OCI-LY7 (cell line): Measurements from ENCODE around the gene RAB32. TPM values are rescaled to one million over a fixed set of nuclear protein-coding genes. Genes with fewer than 3 reads are reported as not detected.

Experiments used
- BruUV-seq: library from RNA; stranded (reverse); fragments of 400-500 nt; replicated peaks from 2 replicates; lab custom pipeline; 2021; lab: Mats Ljungman, UMichigan
- CTCF ChIA-PET: fragments of 300-600 bp; sonication (Branson Sonifier 250); formaldehyde crosslinking; loops from one replicate; lab custom pipeline; 2022; ENCODE audit warnings: antibody characterized with exemption; ENCODE audit not compliant: unreplicated experiment; lab: Charles Lee
- POLR2A ChIA-PET: fragments of 300-600 bp; sonication (Branson Sonifier 250); formaldehyde crosslinking; loops from one replicate; lab custom pipeline; 2022; ENCODE audit warnings: antibody characterized with exemption; lab: Charles Lee
- DNase-seq: peaks from one replicate; pipeline ENCODE4 v3.0.0-alpha.2; 2015; ENCODE audit warnings: low spot score
- H2AFZ ChIP-seq: fragments of 200-600 bp; sonication (generic), shearing (Covaris generic); 2 replicates; pipeline ENCODE4 v1.6.1; 2014; ENCODE audit warnings: mild to moderate bottlenecking, antibody characterized with exemption, low read length, moderate library complexity
- H3K27ac ChIP-seq: fragments of 200-600 bp; sonication (generic); 2 replicates; pipeline ENCODE4 v1.5.1; 2014; ENCODE audit warnings: mixed run types, low read depth, mild to moderate bottlenecking, moderate library complexity, low read length, inconsistent platforms; ENCODE audit not compliant: poor library complexity, severe bottlenecking
- H3K36me3 ChIP-seq: fragments of 200-600 bp; sonication (generic); 2 replicates; pipeline ENCODE4 v1.6.1; 2014; ENCODE audit warnings: mild to moderate bottlenecking, antibody characterized with exemption, low read length, moderate library complexity, mixed read lengths; ENCODE audit not compliant: insufficient read depth
- H3K4me1 ChIP-seq: fragments of 200-600 bp; sonication (generic); 2 replicates; pipeline ENCODE4 v1.5.1; 2014; ENCODE audit warnings: mild to moderate bottlenecking, low read length; ENCODE audit not compliant: insufficient read depth, poor library complexity, severe bottlenecking
- H3K4me2 ChIP-seq: fragments of 200-600 bp; sonication (generic); 2 replicates; pipeline ENCODE4 v1.6.1; 2014; ENCODE audit warnings: mild to moderate bottlenecking, low read length
- H3K4me3 ChIP-seq: fragments of 200-600 bp; sonication (generic); 2 replicates; pipeline ENCODE4 v1.5.1; 2014; ENCODE audit warnings: mild to moderate bottlenecking, low read depth, low read length; ENCODE audit not compliant: poor library complexity, severe bottlenecking
- H3K79me2 ChIP-seq: fragments of 200-600 bp; sonication (generic); 2 replicates; pipeline ENCODE4 v1.6.1; 2016; ENCODE audit warnings: low read depth, mild to moderate bottlenecking, low read length, moderate library complexity, mixed read lengths; ENCODE audit not compliant: insufficient read depth
- H3K9me2 ChIP-seq: fragments of 200-600 bp; sonication (generic); 2 replicates; pipeline ENCODE4 v1.6.1; 2016; ENCODE audit warnings: mild to moderate bottlenecking, low read length, mixed read lengths; ENCODE audit not compliant: insufficient read depth
- H3K9me3 ChIP-seq: fragments of 200-600 bp; sonication (generic); 2 replicates; pipeline ENCODE4 v1.6.1; 2014; ENCODE audit warnings: mild to moderate bottlenecking, mixed run types, low read length, mixed read lengths
- H4K20me1 ChIP-seq: fragments of 200-600 bp; sonication (generic); 2 replicates; pipeline ENCODE4 v1.6.1; 2014; ENCODE audit warnings: mild to moderate bottlenecking, antibody characterized with exemption, low read length, moderate library complexity, mixed read lengths; ENCODE audit not compliant: insufficient read depth
- EZH2phosphoT487 ChIP-seq: fragments of 200-600 bp; sonication (generic); IDR thresholded peaks from 2 replicates; pipeline ENCODE4 v1.6.1; 2018; ENCODE audit warnings: low read depth, borderline replicate concordance, mild to moderate bottlenecking, mixed run types, antibody characterized with exemption, low read length, moderate library complexity, mixed read lengths
- intact Hi-C: fragments of 100-400 bp; cut with micrococcal nuclease; formaldehyde crosslinking; loops from one replicate; pipeline ENCODE4 v1.10.0; 2022; ENCODE audit not compliant: unreplicated experiment
- total RNA-seq, 2 experiments: library from RNA; depleted of rRNA in 1 of 2; stranded (reverse); fragments of >200 nt in 1 of 2; shearing (Covaris generic) in 1 of 2; gene quantifications; 2 replicates each; pipeline ENCODE4 v1.2.3, GENCODE V29; 2014 to 2022
- TF ChIP-seq, protein P1 (sequence below): fragments of 200-600 bp; sonication (generic); conservative IDR thresholded peaks from 2 replicates; pipeline ENCODE4 v1.5.1; 2014; ENCODE audit warnings: mild to moderate bottlenecking, antibody characterized with exemption, low read length, moderate library complexity, mixed read lengths

RAB32 gene
- total RNA-seq, 2 experiments from 2014 or later = not detected

DNA sequence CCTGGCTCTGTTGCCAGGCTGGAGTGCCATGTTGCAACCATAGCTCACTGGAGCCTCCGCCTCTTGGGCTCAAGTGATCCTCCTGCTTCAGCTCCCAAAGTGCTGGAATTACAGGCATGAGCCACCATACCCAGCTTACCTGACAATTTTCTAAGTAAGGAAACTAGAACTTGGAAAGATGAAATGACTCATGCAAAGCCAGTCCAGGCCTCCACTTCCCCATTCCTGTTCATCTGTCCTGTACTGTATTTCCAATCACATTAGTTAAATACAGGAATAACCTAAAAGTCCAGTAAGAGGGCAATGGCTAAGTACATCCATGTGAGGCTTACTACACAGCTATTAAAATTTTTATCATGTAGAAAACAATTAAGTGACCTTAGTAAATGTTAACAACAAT lies 46.9 kb downstream of the RAB32 start:
- TF ChIP-seq, protein P1, sequence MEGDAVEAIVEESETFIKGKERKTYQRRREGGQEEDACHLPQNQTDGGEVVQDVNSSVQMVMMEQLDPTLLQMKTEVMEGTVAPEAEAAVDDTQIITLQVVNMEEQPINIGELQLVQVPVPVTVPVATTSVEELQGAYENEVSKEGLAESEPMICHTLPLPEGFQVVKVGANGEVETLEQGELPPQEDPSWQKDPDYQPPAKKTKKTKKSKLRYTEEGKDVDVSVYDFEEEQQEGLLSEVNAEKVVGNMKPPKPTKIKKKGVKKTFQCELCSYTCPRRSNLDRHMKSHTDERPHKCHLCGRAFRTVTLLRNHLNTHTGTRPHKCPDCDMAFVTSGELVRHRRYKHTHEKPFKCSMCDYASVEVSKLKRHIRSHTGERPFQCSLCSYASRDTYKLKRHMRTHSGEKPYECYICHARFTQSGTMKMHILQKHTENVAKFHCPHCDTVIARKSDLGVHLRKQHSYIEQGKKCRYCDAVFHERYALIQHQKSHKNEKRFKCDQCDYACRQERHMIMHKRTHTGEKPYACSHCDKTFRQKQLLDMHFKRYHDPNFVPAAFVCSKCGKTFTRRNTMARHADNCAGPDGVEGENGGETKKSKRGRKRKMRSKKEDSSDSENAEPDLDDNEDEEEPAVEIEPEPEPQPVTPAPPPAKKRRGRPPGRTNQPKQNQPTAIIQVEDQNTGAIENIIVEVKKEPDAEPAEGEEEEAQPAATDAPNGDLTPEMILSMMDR = no peak
- TF ChIP-seq EZH2phosphoT487 = no peak
- no TSS peak for BruUV-seq
- no peak for DNase-seq

DNA sequence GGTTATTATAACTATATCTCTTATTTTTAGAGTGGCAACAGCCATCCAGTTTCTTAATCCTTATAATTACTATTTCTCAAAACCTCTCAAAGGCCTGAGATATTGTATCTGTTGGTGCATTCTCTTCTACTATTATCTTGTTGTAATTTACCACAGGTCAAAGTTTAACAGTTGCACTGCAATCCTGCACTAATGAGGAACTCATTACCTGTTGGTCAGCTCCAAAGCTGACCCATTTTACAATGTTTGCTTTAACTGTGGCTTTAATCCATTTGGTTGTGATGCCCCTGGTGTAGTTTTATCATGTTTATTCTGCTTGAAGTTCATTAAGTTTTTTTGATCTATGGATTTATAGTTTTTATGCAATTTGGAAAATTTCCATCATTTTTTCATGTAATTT lies 48.8 kb downstream of the RAB32 start:
- Histone ChIP-seq H4K20me1 (no peaks in the 10 kb centered on the region), H3K9me3 (no peaks in the 10 kb centered on the region), H3K4me1 (peaks cover 4% of the 10 kb centered on the region), H3K4me2 (no peak overlapping the region), H3K36me3 (no peaks in the 10 kb centered on the region), H3K4me3 (no peak overlapping the region), H2AFZ (no peak overlapping the region), H3K9me2 (no peaks in the 10 kb centered on the region), H3K79me2 (no peaks in the 10 kb centered on the region), H3K27ac (no peak overlapping the region)
- POLR2A ChIA-PET = no interaction called here
- intact Hi-C loops = no loop called here
- DNase-seq = no peak
- BruUV-seq = no TSS peak
- TF ChIP-seq EZH2phosphoT487 = no peak
- TF ChIP-seq, protein P1 = no peak
- CTCF ChIA-PET = no interaction called here

More for the DNA sequence above, 46.9 kb downstream of the RAB32 start:
- H3K4me2 ChIP-seq = no peak overlapping the region
- H2AFZ ChIP-seq = no peak overlapping the region
- no peaks in the 10 kb centered on the region for H3K9me3 ChIP-seq
- H3K4me3 ChIP-seq = no peak overlapping the region
- ChIA-PET CTCF (no interaction called here), POLR2A (interaction anchor here (0.7 to 1.5 kb wide), 4 partner anchors 8 to 1170 kb away, joined by 3 to 6 read pairs (median 3); no protein-coding TSS in a partner anchor)
- intact Hi-C loops = no loop called here
- no peaks in the 10 kb centered on the region for H3K36me3 ChIP-seq
- no peak overlapping the region for H3K27ac ChIP-seq
- H3K79me2 ChIP-seq = no peaks in the 10 kb centered on the region
- H3K9me2 ChIP-seq = no peaks in the 10 kb centered on the region
- no peaks in the 10 kb centered on the region for H4K20me1 ChIP-seq
- no peaks in the 10 kb centered on the region for H3K4me1 ChIP-seq

DNA sequence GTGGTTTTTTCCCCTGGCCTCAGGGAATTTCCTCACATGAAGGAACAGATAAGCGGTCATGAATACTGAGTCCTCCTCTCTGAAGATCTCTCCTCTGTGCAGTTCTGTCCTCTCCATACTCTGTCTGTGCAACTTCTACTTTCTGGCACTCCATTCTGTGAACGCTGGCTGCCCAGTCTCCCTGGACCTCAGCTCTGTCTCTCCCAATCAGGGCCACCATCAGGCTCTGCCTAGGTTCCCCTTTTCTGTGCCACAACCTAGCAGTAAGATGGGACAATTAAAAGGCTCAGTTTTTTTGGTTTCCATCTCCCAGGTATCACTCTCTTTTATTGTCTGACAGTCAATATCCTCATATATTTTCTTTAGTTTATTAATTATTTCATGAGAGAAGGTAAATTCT lies 50.4 kb downstream of the RAB32 start:
- no peaks in the 10 kb centered on the region for H3K79me2 ChIP-seq
- intact Hi-C loops = no loop called here

More for the DNA sequence above, 50.4 kb downstream of the RAB32 start:
- Histone ChIP-seq H3K4me2 (no peak overlapping the region), H2AFZ (no peak overlapping the region), H3K4me3 (no peak overlapping the region), H3K27ac (no peak overlapping the region), H3K4me1 (peaks cover 4% of the 10 kb centered on the region), H4K20me1 (no peaks in the 10 kb centered on the region), H3K9me3 (no peaks in the 10 kb centered on the region), H3K36me3 (no peaks in the 10 kb centered on the region), H3K9me2 (no peaks in the 10 kb centered on the region)
- CTCF ChIA-PET = no interaction called here
- DNase-seq = no peak
- TF ChIP-seq, protein P1 = no peak
- no peak for TF ChIP-seq EZH2phosphoT487
- POLR2A ChIA-PET = interaction anchor here (0.5 kb wide), 1 partner anchor 510 kb away, joined by 3 read pairs; no protein-coding TSS in a partner anchor
- BruUV-seq = no TSS peak
